Bladder microvascular endothelial cell (primary cell): ENCODE data around the gene PSKH1. TPM values are rescaled to one million over a fixed set of nuclear protein-coding genes. Genes with fewer than 3 reads are reported as not detected.

ENCODE experiments used
- total RNA-seq: library from RNA; depleted of rRNA; stranded (reverse); fragments of >200 nt; gene quantifications from 2 replicates; pipeline ENCODE4 v1.2.3, GENCODE V29; 2014

Gene PSKH1
- 12.5 and 35.7 TPM in 2 replicates for total RNA-seq

DNA sequence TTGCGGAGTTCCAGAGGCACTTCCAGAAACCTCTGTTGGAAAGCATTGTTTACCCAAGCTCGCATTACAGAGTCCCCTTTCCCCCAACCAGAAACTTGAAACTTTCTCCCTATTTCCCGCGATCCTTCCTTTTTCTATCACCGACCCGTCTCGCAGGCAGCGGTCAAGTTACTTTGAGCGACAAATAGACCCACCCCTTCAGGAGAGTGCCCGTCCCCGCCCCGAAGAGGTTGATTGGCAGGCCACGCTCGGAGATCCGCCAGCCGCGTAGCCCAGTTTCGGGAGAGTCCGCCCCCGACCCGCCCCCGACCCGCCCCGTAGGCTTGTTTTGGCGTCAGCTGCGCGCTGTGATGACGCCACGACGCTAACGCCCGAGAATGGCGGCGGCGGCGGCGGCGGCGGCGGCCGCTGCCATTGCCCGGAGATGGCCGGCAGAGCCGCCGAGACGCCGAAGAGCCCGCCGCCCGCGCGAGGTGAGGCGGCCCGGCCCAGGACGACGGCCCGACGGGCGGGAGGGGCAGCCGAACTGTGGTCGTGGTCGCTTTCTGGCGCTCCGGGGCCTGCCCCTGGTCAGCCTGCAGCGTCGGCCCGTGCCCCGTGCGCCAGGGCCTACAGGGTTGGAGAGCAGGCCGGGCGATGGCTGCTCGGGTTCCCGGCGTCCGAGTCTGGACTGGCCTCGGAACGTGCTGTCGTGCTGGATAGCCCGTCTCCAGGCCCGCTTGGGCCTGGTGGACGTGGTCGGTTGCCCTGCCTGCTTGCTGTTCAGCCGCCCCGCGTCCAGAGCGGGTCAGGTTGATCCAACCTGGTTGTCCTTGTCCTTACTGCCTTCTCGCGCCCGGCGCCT, at the start of gene PSKH1:
Gene PSKH1, plus strand, starts transcription at position 356 of the 844 bp plus-strand sequence. CDS start 15,496 bp downstream, outside the sequence.

DNA sequence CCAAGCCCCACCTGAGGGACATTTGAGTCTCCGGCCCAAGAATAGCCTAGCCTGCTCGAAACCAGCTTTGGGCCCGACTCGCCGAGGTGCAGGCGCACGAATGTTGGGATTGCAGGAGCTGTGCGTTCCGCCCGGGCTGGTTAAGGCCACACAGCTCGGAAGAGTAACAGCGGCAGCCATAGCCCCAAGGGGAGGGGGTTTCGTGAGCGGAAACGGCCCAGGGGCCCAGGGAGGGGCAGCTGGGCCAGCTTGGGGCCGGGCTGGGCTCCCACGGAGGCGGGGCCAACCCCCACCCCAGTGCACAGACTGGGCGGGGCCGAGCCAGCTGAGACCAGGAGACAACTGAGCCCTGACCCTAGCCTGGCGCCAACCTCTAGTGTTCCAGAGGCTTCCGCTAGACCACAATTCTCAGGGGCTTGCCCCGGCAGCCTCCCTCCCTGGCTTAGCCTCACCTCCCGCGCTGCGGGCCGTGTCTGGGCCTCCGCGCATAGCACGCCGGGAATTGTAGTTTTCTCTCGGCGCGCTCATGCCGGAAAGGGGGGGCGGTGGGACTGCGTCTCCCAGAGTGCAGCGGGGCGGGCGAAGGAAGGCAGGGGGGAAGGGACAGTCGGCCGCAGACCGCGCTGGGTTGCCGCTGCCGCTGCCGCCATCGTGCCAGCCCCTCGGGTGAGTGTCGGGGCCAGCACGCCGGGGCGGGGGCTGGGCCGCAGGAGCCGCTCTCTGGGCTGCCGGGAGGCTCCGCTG, 46.6 kb upstream of the PSKH1 start, which contains the start of gene NUTF2:
Gene NUTF2, plus strand, starts transcription at position 614 of the 744 bp plus-strand sequence. CDS start 18,198 bp downstream, outside the sequence.

GRCh38 chr16:67847064-67847861, 45.8 kb upstream of the PSKH1 start, which contains the start of gene CENPT:
TSS of gene CENPT (minus strand) at chr16:67847693. CDS start at chr16:67833859, 13,834 bp downstream.

GRCh38 chr16:67872631-67873434, 20.2 kb upstream of the PSKH1 start, which contains the start of gene EDC4:
TSS of gene EDC4 (plus strand) at chr16:67873052. CDS start at chr16:67873262, 210 bp downstream.

GRCh38 chr16:67884684-67885083, 8.4 kb upstream of the PSKH1 start, which contains the start of gene NRN1L:
TSS of gene NRN1L (plus strand) at chr16:67884885. CDS start at chr16:67884904, 19 bp downstream.

DNA sequence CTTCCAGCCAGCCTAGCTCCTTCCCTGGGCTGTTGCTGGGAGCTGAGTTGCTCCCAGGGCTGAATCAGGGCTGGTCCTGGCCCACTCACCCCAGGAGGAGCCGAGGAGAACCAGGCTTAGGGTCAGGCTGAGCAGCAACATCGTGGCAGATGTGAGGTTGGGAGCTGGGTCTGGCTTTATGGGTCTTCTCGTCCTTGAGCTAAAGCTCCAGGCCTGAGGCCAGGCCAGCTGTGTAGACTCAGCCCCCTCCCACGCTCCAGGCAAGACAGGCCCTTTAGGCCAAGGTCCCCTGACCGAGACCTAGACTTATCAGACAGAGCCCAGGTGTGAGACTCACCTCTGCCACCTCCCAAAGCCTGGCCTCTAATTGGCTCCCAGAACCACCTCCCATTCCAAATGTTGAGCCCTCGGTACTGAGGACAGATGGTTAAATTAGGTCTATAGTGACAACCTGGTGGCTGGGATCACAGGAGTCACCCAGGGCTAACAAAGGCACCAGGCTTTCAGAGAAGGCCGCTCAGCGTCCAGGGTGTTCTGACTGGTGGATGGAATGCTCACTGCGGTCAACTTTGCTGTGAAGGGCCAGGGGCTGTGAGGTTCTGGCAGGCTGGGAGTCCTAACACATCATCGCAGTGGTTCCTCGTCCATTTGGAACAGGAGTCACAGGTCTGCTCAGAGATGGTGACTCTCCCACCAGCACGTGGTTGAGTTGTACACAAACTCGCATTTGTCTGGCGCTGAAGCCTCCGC, 38.8 kb downstream of the PSKH1 start, which contains the start of gene CTRL:
Gene CTRL, minus strand, starts transcription at position 151 of the 750 bp plus-strand sequence. Its CDS starts 10 bp downstream, at position 141.

DNA sequence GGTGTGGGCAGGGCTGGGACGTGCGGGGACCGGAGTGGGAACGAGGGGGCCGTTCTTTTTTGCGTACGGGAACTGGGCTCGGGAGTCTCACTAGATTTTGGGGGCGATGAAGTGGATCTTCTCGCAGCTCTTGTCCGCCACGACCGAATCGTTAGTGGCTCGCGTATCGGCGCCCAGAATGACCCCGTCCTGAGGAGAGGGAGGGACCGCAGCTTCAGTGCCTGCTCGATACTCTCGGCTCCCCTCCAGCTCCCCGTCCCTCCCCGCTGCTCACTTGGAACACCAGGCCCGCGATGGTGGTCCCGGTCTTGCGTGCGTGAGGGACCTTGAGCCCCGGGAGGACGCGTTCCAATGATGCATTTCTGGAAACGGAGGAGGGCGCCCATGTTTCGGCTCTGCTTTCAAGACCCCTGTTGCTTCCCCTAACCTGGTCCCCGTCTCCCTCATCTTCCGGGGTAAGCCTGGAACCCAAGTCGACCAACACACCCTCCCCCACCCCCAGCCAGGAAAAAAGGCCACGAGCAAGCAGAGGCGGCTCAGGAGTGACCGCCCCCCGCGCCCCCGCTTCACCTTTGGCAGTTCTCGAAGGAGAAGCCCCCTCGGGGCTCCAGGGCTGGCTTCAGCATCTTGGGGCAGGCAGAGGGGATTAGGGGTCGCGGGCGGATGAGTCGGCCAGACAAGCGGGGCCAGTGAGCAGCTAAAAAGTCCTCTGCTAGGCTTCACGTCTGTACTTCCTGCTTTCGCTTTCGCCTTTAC, 43.2 kb downstream of the PSKH1 start, which contains the start of gene PSMB10:
Gene PSMB10, minus strand, starts transcription at position 727 of the 756 bp plus-strand sequence. Its CDS starts 101 bp downstream, at position 626.

GRCh38 chr16:67943619-67944504, 50.8 kb downstream of the PSKH1 start, which contains the start of gene LCAT:
TSS of gene LCAT (minus strand) at chr16:67944120. CDS start at chr16:67944101, 19 bp downstream.

GRCh38 chr16:67968400-67969253, 75.6 kb downstream of the PSKH1 start, which contains the start of gene SLC12A4:
TSS of gene SLC12A4 (minus strand) at chr16:67968637. CDS start at chr16:67968553, 84 bp downstream.

Other genes starting within 250 kb of the PSKH1 start
- gene CARMIL2, start 248.1 kb upstream of the PSKH1 start, total RNA-seq, result 0.25 and 0.49 TPM in 2 replicates
- gene ACD, start 233.0 kb upstream of the PSKH1 start, total RNA-seq, result 13.4 and 14.4 TPM in 2 replicates
- 2.5 and 2.8 TPM in 2 replicates for gene PARD6A, start 232.3 kb upstream of the PSKH1 start, total RNA-seq
- gene ENKD1, start 226.5 kb upstream of the PSKH1 start, total RNA-seq, result 14.3 and 14.9 TPM in 2 replicates
- 2.0 and 2.8 TPM in 2 replicates for gene C16orf86, start 226.4 kb upstream of the PSKH1 start, total RNA-seq
- 40.5 and 62.6 TPM in 2 replicates for gene GFOD2, start 173.9 kb upstream of the PSKH1 start, total RNA-seq
- gene RANBP10, start 86.7 kb upstream of the PSKH1 start, total RNA-seq, result 4.2 and 11.8 TPM in 2 replicates
- 0.81 and 0.88 TPM in 2 replicates for gene TSNAXIP1, start 86.4 kb upstream of the PSKH1 start, total RNA-seq
- gene THAP11, start 50.9 kb upstream of the PSKH1 start, total RNA-seq, result 26.6 and 43.9 TPM in 2 replicates
- gene NUTF2, start 46.3 kb upstream of the PSKH1 start, total RNA-seq, result 119 and 125 TPM in 2 replicates
- 17.2 and 25.7 TPM in 2 replicates for gene CENPT, start 45.6 kb upstream of the PSKH1 start, total RNA-seq
- 57.0 and 92.5 TPM in 2 replicates for gene EDC4, start 20.2 kb upstream of the PSKH1 start, total RNA-seq
- gene NRN1L, start 8.4 kb upstream of the PSKH1 start, total RNA-seq, result 0.16 TPM in 1 of 2 replicates, not detected in the other
- 0.49 and 0.76 TPM in 2 replicates for gene CTRL, start 38.6 kb downstream of the PSKH1 start, total RNA-seq
- 61.3 and 125 TPM in 2 replicates for gene PSMB10, start 43.6 kb downstream of the PSKH1 start, total RNA-seq
- gene LCAT, start 50.9 kb downstream of the PSKH1 start, total RNA-seq, result 3.4 and 11.4 TPM in 2 replicates
- 58.9 and 225 TPM in 2 replicates for gene SLC12A4, start 75.4 kb downstream of the PSKH1 start, total RNA-seq
- 0.16 TPM in 1 of 2 replicates, not detected in the other for gene DPEP3, start 87.2 kb downstream of the PSKH1 start, total RNA-seq
- gene DPEP2, start 106.2 kb downstream of the PSKH1 start, total RNA-seq, result 0.16 and 1.4 TPM in 2 replicates
- gene DPEP2NB, start 122.7 kb downstream of the PSKH1 start, total RNA-seq, result not detected in 2 replicates
- gene DDX28, start 130.0 kb downstream of the PSKH1 start, total RNA-seq, result 8.6 and 12.2 TPM in 2 replicates
- 10.5 and 24.0 TPM in 2 replicates for gene DUS2, start 130.0 kb downstream of the PSKH1 start, total RNA-seq
- 8.7 and 21.0 TPM in 2 replicates for gene NFATC3, start 192.1 kb downstream of the PSKH1 start, total RNA-seq